GM19035 (cell line): ENCODE results near the gene GRIN2A.

Experiments used
- ATAC-seq: cut with Tn5 transposase; IDR thresholded peaks from one replicate; pipeline ENCODE4 v1.9.1; 2021; ENCODE audit not compliant: unreplicated experiment

Gene GRIN2A

GRCh38 chr16:9827062-9827752 lies 355.0 kb downstream of the GRIN2A start:
- ATAC-seq, result no peak

GRCh38 chr16:9826656-9827055 lies 355.6 kb downstream of the GRIN2A start:
- ATAC-seq, result no peak

GRCh38 chr16:9824200-9825068 lies 357.8 kb downstream of the GRIN2A start:
- no peak for ATAC-seq

- ATAC-seq, result no peak
Observed at GRCh38 chr16:9823510-9823909, 358.7 kb downstream of the GRIN2A start.

- ATAC-seq, result no peak
Observed at GRCh38 chr16:9821970-9822369, 360.3 kb downstream of the GRIN2A start.

GRCh38 chr16:9821331-9821730 lies 360.9 kb downstream of the GRIN2A start:
- no peak for ATAC-seq

GRCh38 chr16:9820476-9821246 lies 361.6 kb downstream of the GRIN2A start:
- ATAC-seq, result no peak

- no peak for ATAC-seq
Observed at GRCh38 chr16:9818702-9819101, 363.5 kb downstream of the GRIN2A start.

- no peak for ATAC-seq
Observed at GRCh38 chr16:9817586-9817985, 364.6 kb downstream of the GRIN2A start.

GRCh38 chr16:9816644-9817043 lies 365.6 kb downstream of the GRIN2A start:
- ATAC-seq, result no peak

GRCh38 chr16:9813665-9814064 lies 368.6 kb downstream of the GRIN2A start:
- no peak for ATAC-seq

- ATAC-seq, result no peak
Observed at GRCh38 chr16:9808210-9808609, 374.0 kb downstream of the GRIN2A start.

- no peak for ATAC-seq
Observed at GRCh38 chr16:9807302-9807701, 374.9 kb downstream of the GRIN2A start.

- ATAC-seq, result no peak
Observed at GRCh38 chr16:9805109-9805508, 377.1 kb downstream of the GRIN2A start.

- ATAC-seq, result no peak
Observed at GRCh38 chr16:9802160-9802559, 380.1 kb downstream of the GRIN2A start.

GRCh38 chr16:9801651-9802050 lies 380.6 kb downstream of the GRIN2A start:
- ATAC-seq, result no peak

GRCh38 chr16:9800186-9800738 lies 382.0 kb downstream of the GRIN2A start:
- ATAC-seq, result no peak

GRCh38 chr16:9798952-9799580 lies 383.2 kb downstream of the GRIN2A start:
- no peak for ATAC-seq

- no peak for ATAC-seq
Observed at GRCh38 chr16:9798474-9798873, 383.8 kb downstream of the GRIN2A start.

GRCh38 chr16:9797306-9797705 lies 384.9 kb downstream of the GRIN2A start:
- no peak for ATAC-seq

GRCh38 chr16:9793623-9794022 lies 388.6 kb downstream of the GRIN2A start:
- no peak for ATAC-seq
